Upper lobe of right lung (tissue), 1 donor: ENCODE data around the gene AIG1. TPM values are rescaled to one million over a fixed set of nuclear protein-coding genes. Genes with fewer than 3 reads are reported as not detected.

Experiments used
- ATAC-seq: fragments of 200-7000 bp; cut with Tn5 transposase; one replicate; pipeline ENCODE4 v1.9.1; 2020; ENCODE audit warnings: mild to moderate bottlenecking, moderate library complexity
- DNase-seq: peaks from one replicate; pipeline ENCODE4 v3.0.0-alpha.2; 2020
- H3K27ac ChIP-seq: fragments of 200-600 bp; one replicate; pipeline ENCODE4 v1.8.0; 2022
- H3K27me3 ChIP-seq: fragments of 200-600 bp; one replicate; pipeline ENCODE4 v1.8.0; 2022; ENCODE audit warnings: mild to moderate bottlenecking
- H3K36me3 ChIP-seq: fragments of 200-600 bp; one replicate; pipeline ENCODE4 v1.8.0; 2022
- H3K4me1 ChIP-seq: fragments of 200-600 bp; one replicate; pipeline ENCODE4 v1.8.0; 2022
- H3K4me3 ChIP-seq: fragments of 200-600 bp; one replicate; pipeline ENCODE4 v1.8.0; 2022; ENCODE audit warnings: mild to moderate bottlenecking
- H3K9me3 ChIP-seq: fragments of 200-600 bp; one replicate; pipeline ENCODE4 v1.8.0; 2022
- CTCF ChIP-seq: fragments of 200-600 bp; IDR thresholded peaks from one replicate; pipeline ENCODE4 v1.8.0; 2022; ENCODE audit warnings: antibody characterized with exemption
- intact Hi-C: fragments of 100-400 bp; cut with DNase I; formaldehyde crosslinking; loops from one replicate; pipeline ENCODE4 v1.11.0; 2022
- total RNA-seq: library from RNA; stranded (reverse); fragmentation: NEBNext Ultra II Directional; extraction: Animal tissue kit (Norgen Biotek cat#: 25700); gene quantifications from one replicate; pipeline ENCODE4 v1.2.1, GENCODE V29; 2021
- donor health status: DM: no; HTN: yes; CAD: no; lungs with severe emphysema.

AIG1 gene
- total RNA-seq, 1 donor from 2014 or later, result 26.8 TPM

GRCh38 chr6:143063631-143064030, 2.9 kb downstream of the AIG1 start:
- H3K9me3 ChIP-seq, result no peaks in the 10 kb centered on the region
- no peak overlapping the region for H3K4me3 ChIP-seq
- no peaks in the 10 kb centered on the region for H3K27me3 ChIP-seq
- no peaks in the 10 kb centered on the region for H3K36me3 ChIP-seq
- intact Hi-C loops, result no loop called here
- no peak for TF ChIP-seq CTCF
- ATAC-seq (no peak), DNase-seq (no peak)
- H3K4me1 ChIP-seq, result no peaks in the 10 kb centered on the region
- H3K27ac ChIP-seq, result no peak overlapping the region

DNA sequence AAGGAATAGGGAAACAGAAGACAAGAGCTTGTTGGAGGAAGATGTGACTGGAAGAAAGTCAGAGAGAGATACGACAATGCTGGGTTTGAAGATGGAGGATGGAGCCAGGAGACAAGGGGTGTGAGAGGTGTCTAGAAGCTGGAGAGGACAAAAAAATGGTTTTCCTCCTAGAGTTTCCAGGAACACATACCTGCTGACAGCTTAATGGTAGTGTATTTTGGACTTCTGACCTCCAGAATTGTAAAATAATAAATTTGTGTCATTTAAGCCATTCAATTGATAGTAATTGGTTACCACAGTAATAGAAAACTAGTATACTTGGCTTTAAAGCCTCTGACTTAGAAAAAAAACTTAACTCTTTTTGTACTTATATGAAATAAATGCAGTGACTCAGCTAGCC, 3.6 kb downstream of the AIG1 start:
- intact Hi-C loops, result no loop called here
- DNase-seq (no peak), ATAC-seq (no peak)
- no peak for TF ChIP-seq CTCF
- H3K36me3 ChIP-seq, result no peaks in the 10 kb centered on the region
- H3K4me1 ChIP-seq, result no peaks in the 10 kb centered on the region
- H3K4me3 ChIP-seq, result no peak overlapping the region
- no peaks in the 10 kb centered on the region for H3K9me3 ChIP-seq
- no peaks in the 10 kb centered on the region for H3K27me3 ChIP-seq
- H3K27ac ChIP-seq, result no peak overlapping the region

DNA sequence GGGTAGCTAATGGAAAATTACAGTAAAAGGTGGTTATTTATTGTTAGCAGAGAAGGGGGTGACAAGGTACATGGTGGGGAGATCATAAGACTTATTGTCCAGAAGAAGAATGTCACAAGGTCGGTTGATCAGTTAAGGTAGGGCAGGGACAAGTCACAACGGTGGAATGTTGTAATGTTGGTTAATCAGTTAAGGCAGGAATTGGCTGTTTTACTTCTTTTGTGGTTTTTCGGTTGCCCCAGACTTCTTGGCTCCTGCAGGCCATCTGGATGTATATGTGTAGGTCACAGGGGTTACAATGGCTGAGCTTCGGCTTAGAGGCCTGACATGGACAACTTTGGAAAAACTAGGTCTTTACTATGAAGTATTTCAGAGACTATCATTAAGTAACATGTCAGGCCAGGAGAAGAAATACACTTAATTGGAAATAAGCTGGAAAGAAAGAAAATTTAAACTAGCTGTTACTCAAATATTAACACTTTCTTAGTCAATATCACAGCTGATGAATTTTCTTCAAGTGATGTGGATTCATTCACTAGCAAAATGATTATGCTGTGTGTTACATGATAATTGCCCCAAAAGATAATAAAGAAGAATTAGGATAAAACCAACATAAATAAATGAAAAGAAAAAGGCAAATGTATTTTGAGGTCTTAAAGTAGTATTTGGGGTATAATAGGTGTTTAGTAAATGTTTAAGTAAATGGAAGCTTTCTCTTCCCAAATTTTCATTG, 4.4 kb downstream of the AIG1 start:
- DNase-seq (no peak), ATAC-seq (no peak)
- no peak overlapping the region for H3K4me3 ChIP-seq
- TF ChIP-seq CTCF, result no peak
- no peak overlapping the region for H3K27ac ChIP-seq
- H3K4me1 ChIP-seq, result no peaks in the 10 kb centered on the region
- no peaks in the 10 kb centered on the region for H3K27me3 ChIP-seq
- H3K9me3 ChIP-seq, result no peaks in the 10 kb centered on the region
- no peaks in the 10 kb centered on the region for H3K36me3 ChIP-seq
- intact Hi-C loops, result no loop called here

DNA sequence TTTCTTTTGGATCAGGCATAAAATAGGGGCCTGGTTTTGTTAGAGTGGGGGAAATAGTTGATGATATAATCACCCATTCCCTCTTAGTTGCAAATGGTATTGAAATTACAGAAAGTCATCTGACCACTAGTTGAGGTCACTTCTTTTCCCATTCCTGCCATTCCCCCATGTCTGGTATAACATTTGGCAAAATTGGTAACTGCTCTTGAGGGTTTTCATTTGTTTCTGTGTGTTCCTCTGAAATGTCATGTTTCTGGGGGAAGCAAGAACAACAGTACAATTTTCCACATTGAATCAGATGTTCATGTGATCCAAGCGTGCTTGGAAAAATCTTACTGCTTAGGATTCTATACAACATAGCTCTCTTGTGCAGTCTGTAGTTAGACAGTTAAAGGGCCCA, 7.3 kb downstream of the AIG1 start:
- intact Hi-C loops, result no loop called here
- Histone ChIP-seq H3K4me3 (no peak overlapping the region), H3K4me1 (no peaks in the 10 kb centered on the region), H3K9me3 (no peaks in the 10 kb centered on the region), H3K27me3 (no peaks in the 10 kb centered on the region), H3K36me3 (no peaks in the 10 kb centered on the region), H3K27ac (no peak overlapping the region)
- DNase-seq (no peak), ATAC-seq (no peak)
- TF ChIP-seq CTCF, result no peak

DNA sequence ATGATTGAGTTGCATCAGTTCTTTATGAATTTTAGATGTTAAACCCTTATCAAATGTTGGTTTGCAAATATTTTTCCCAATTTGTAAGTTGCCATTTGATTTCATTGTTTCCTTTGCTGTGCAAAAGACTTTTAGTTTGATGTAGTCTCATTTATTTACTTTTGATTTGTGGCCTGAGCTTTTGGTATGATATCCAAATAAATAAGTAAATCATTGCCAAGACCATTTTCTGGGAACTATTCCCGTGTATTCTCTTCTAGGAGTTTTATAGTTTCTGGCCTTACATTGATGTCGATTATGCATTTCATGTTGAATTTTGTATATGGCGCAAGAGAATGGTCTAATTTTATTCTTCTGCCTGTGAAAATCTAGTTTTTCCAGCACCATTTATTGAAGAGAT, 13.4 kb downstream of the AIG1 start:
- no peak for DNase-seq
- Histone ChIP-seq H3K9me3 (no peaks in the 10 kb centered on the region), H3K4me1 (no peaks in the 10 kb centered on the region), H3K4me3 (no peak overlapping the region), H3K27me3 (no peaks in the 10 kb centered on the region), H3K36me3 (no peaks in the 10 kb centered on the region), H3K27ac (no peak overlapping the region)
- intact Hi-C loops, result no loop called here
- TF ChIP-seq CTCF, result no peak
- ATAC-seq, result no peak
